Skin of body (tissue), 2 donors: Measurements from ENCODE around the gene PRTN3. TPM values are rescaled to one million over a fixed set of nuclear protein-coding genes. Genes with fewer than 3 reads are reported as not detected.

Experiments
- DNase-seq: peaks from one replicate; lab custom pipeline; 2025; lab: John Stamatoyannopoulos, UW
- total RNA-seq: library from RNA; depleted of rRNA; stranded (reverse); fragments of >200 nt; gene quantifications from one replicate; pipeline ENCODE4 v1.2.3, GENCODE V29; 2014

The PRTN3 gene
- total RNA-seq: 28.9 TPM

- no peak for DNase-seq
Observed at GRCh38 chr19:840519-841206, at the start of gene PRTN3. PRTN3 (plus strand) TSS chr19:840999; CDS start chr19:841009, 10 bp downstream.

DNA sequence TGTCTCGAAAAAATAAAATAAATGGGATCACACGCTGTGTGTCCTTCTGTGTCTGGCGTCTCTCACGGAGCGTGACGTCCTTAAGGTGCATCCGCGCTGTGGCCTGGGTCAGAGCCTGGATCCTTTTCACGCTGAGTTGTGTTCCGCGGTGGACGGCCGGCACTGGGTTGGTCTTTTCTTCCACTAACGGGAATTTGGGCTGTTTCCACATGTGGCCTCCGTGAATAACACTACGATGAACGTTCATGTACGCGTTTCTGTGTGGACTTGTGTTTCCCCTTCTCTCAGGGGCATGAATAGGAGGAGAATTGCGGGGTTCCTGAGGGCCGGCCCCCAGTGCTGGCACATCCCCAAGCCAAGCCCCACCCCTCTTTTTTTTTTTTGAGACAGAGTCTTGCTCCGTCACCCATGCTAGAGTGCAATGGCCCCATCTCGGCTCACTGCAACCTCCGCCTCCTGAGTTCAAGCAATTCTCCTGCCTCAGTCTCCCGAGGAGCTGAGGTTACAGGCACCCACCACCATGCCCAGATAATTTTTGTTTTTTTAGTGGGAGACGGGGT, 49.7 kb upstream of the PRTN3 start:
- DNase-seq: no peak

DNA sequence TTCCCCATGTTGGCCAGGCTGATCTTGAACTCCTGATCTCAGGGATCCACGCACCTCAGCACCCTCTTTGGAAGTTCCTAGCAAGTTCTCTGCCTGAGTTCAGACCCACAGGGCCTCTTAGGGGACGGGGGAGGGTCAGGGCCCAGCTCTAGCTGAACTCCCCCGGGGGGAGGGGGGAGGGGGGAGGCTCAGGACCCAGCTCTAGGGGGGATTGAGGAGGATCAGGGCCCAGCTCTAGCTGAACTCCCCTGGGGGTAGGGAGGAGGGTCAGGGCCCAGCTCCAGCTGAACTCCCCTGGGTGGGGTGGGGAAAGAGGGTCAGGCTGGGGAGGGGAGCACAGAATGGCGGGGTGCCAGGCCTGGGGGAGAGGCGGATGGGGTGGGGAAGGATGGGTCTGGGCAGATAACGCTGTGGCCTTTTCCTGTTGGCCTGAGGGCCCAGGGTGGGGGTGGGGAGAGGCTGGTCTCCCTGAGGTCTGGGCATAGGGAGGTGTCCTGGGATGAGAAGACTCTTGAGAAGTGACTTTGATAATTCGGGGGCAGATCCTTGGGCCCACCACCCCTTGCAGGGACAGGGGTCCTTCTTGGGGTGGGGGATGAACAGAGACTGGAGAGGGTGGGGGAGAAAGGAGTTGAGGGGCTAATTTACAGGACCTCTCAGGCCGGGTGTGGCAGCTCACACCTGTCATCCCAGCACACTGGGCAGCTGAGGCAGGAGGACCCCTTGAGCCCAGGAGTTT, 49.1 kb upstream of the PRTN3 start:
- no peak for DNase-seq

DNA sequence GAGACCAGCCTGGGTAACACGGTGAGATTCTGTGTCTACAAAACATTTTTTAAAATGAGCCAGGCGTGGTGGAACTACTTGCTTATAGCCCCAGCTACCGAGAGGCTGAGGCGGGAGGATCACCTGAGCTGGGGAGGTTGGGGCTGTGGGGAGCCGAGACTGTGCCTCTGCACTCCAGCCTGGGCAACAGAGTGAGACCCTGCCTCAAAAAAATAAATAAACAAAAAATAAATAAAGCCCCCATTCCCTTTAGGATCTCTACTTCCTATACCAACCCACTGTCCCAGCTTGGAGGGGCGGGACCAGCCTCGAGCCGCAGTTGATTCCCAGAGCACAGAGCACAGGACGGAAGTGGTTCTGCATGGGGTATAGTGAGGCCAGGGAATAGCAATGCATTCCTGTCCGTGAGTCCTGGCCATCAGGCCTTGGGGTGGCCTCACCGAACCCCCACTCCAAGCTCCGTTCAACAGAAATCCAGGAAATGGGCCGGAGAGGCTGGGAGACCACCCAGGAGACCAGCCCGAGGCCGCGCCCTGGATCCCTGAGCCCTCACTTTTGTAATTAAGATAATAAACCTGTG, 48.4 kb upstream of the PRTN3 start:
- no peak for DNase-seq

GRCh38 chr19:793806-794205, 47.0 kb upstream of the PRTN3 start:
- DNase-seq: no peak

DNA sequence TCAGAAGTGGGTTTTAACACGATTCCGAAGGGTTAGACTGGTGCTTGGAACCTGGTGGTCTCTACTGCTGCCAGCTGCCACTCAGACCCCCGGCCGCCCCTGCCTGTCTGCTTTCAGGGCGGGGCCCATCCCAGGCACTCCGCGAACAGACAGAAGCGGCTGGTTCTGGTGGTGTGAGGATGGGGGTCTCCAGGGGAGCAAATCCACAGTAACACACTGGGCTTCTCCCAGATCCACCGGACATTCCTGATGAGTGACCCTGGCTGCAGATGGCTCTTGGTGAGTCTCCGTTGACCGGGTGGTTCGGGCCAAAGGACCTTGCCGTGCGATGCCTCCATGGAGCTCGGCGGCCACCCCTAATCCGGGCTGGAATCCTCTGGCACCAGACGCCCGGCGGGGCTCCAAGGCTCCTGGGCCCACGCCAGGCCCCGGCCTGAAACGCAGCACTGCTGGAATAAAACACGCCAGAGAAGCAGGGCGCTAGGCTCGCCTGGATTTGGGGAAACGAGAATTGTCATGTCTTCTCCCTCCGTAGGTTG, 45.7 kb upstream of the PRTN3 start:
- no peak for DNase-seq

- no peak for DNase-seq
Observed at GRCh38 chr19:795691-796581, 44.9 kb upstream of the PRTN3 start.

DNA sequence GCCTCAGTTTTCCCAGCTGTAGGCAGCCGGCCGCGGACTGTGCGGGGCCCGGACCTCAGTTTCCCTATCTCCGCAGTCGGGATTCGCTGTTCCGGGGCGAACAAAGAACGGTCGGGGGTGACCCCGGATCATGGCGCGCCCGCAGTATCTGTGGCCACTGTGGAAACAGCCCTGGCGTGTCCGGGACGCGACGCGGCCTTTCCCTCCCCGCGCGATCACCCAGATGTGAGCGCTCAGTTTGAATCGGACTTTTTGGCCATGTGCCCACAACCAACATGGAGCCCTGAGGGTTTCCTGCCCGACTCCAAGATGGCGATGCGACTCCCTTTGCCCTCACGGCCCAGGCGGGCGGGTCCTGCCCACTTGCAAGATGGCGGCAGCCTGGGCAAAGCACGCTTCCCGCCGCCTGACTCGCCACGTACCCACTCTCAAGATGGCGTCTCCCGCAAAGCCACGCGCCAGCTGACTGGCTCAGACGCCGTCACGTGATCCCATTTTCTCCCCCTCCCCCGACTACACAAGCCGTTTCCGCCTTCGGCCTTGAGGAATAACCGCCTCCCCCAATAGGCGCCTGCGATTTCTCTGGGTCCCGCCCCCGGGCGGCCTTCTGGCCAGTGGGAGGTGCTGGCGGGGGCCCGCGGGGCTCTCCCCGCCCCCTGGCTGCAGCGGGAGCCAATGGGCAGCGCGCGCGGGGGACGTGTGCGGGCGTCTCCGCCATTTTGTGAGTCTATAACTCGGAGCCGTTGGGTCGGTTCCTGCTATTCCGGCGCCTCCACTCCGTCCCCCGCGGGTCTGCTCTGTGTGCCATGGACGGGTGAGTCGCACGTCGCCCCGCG, 43.9 kb upstream of the PRTN3 start, which contains the start of gene PTBP1:
Gene PTBP1, plus strand, starts transcription at position 761 of the 836 bp plus-strand sequence. Its CDS starts 46 bp downstream, at position 807.
- DNase-seq: peak; percentile 100

GRCh38 chr19:797528-798414, 43.0 kb upstream of the PRTN3 start:
- DNase-seq: peak; percentile 93

DNA sequence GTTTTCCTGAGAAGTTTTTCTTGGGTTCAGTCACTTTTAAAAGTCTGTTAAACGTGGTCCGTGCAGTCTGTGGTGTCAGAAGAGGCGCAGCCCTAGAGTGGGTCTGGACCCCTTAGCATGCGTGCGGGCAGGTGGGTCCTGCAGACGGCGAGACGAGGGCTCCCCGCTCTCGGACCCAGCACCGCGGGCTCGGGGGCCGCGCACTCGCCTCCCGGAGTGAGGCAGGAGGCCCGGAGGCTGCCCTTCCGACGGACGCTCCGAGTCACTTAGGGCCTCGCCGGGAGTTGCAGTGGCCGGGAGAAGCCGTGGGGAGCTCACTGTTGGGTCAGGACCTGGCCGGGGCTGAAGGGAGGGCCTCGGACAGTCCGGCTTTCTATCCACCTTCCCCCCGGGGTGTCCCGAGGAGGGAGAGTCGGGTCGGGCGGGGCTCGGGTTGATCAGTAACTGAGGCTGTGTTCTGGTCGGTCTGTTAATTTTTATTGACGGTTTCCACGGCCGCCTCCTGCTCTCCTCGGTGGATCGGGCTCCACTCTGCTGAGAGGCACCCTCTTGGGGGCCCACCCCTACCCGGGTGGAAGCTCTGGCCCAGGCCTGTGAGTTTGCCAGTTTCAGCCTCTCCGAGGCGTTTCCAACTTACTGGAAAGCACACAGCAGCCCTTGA, 42.3 kb upstream of the PRTN3 start:
- no peak for DNase-seq

DNA sequence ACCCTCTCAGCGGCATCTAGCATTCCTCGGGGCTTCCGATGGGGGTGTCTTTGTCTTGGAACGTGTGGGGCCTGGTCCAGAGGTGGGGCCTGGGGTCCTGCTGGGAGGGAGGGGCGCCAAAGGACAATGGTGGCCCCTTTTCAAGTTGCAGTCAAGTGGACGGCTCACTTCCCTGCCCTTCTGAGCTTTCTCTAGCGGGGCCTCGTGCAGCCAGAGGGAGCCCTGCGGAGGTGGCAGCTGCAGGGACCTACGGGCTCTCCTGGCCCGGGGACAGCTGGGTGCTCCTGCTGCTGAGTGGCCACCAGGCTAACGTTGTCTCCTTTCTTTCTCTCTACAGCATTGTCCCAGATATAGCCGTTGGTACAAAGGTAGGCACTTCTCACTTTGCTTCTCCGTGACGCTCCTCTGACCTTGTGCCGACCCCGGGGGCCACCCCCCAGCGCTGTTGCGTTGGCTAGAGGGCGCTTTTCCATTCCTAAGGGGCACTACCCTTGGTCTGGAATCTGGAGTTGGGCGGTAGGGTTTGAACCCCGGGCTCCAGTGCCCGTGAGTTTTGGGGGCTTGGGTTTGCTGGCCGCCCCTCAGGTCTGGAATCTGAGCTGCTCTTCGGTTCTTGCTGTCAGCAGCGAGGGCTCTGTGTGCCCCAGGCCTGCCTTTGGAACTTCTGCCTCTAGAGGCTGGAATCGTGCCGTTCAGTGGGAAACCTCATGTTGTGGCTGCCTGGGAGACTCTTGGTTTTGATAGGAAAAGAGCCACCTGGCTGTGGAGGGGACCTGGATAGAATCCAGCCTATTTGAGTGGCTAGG, 41.5 kb upstream of the PRTN3 start:
- DNase-seq: no peak

DNA sequence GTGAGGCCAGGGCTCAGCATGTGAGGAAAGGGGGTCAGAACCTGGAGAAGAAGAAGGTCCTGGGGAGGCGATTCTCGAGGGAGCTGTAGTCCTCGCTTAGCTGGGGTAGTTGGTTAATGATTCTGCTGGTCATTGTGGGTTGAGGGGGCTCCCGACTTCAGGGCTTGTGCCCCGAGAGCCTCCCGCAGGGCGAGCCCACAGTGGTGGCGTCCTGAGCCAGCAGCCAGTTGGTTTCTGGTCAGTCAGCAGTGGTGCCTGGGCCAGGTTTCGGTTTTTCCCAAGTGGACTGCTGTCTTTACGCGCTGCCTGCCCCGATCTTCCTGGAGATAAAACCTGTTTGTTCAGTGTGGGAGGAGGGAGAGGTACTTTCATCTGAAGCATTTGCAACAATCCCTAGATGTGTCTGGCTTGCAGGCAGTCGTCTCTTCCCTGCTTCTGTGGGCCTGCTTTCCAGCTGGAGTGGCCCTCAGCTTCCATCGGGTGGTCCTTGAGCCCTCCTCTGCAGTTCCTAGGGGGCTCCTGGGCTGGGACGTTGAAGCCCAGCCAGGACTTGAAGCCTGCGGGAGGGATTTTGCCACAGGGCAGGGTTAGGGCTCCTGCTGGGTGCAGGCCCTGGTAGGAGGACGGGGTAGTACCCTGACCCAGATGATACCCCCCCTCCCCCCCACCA, 40.3 kb upstream of the PRTN3 start:
- DNase-seq: no peak

DNA sequence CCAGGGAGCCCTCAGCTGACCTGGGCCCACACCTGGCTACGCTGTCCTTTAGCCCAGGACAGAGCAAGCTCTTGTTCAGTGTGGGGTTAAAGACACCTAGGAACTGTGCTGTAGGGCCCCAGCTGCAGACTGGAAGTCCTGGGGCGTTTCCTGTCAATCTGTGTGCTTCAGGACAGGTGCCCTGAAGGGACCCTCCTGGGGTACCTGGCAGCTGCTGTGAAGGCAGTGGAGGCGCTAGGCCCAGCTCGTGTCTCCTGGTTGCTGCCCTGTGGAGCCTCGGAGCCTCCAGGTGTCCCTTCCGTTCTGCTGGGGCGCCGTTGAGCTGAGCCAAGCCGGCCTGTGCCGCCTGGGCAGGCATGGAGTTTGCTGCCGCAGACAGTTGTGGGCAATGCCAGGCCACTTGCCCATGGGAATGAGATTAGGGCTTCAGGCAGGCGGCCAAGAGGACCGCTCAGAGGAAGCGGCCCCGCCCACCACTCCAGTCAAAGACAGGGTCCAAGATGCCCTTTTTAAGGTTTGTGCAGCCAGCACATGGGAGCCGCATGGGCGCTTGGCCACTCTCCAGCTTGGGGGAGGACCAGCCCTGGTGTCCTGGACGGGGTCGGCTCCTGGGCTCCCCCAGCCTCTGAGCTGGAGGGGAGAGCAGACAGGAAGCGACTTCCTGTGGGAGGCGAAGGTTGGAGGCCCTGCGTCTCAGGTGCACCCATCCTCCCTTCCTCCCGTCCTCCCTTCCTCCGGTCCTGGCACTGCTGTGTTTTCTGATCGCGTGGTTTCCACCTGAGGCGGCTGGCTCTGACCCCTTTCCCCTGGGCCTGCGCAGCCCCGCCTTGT, 39.6 kb upstream of the PRTN3 start:
- no peak for DNase-seq

DNA sequence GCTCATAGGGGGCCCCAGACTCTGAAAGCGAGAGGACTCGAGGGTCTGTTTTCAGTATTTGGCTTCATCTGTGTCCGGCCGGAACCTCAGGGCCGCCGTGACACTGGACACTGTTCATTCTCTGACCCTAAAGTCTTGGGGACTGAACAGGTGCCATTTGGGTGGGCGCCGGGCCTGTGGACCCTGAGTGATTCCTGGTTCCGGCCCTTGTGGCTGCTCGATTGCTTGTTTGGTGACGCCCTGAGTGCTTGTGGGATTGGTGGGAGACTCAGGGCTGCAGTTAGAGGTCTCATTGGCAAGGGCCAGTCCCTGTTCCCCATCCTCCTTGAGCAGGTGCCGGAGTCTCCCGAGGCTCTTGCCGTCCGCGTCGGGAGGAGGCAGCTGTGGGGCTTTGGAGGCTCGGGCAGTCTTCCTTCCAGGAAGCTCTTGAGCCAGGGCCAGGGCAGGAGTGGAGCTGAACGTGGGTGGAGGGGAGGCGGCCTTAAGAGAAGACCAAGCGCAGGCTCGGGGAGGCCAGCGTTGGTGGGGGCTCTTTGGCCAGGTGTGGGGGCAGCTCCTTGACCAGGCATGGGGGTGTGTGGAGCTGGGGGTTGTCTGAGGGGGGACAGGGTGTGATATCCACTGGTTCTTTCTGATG, 38.8 kb upstream of the PRTN3 start:
- DNase-seq: no peak

GRCh38 chr19:802498-803098, 38.2 kb upstream of the PRTN3 start:
- DNase-seq: no peak
